ENCODE results near the gene GSTK1. TPM values are rescaled to one million over a fixed set of nuclear protein-coding genes. Genes with fewer than 3 reads are reported as not detected.

Gene GSTK1
- total RNA-seq, 2 experiments from 2014 or later: 335 to 436 TPM

- H3K9me3 Mint-ChIP-seq (ENCODE audit: low read depth): peaks cover 6% of the 10 kb centered on the region
- ATAC-seq: no peak
- no peak overlapping the region for H3K27ac Mint-ChIP-seq
- DNase-seq: no peak
- no peak overlapping the region for H3K4me3 Mint-ChIP-seq
- H3K36me3 Mint-ChIP-seq: peaks cover 27% of the 10 kb centered on the region
- peaks cover 71% of the 10 kb centered on the region for H3K4me1 Mint-ChIP-seq
- CTCF ChIA-PET: interaction anchor here (0.6 to 7.6 kb wide), 10 partner anchors 14 to 1123 kb away, joined by 3 to 89 read pairs (median 4); partner anchors contain the start of genes CASP2, EPHA1 and GSTK1
- no peaks in the 10 kb centered on the region for H3K27me3 Mint-ChIP-seq
These were observed 20.1 kb upstream of the GSTK1 start for GRCh38 chr7:143243111-143243510.

GRCh38 chr7:143243614-143244013 lies 19.6 kb upstream of the GSTK1 start:
- peaks cover 75% of the 10 kb centered on the region for H3K4me1 Mint-ChIP-seq
- no peaks in the 10 kb centered on the region for H3K27me3 Mint-ChIP-seq
- peaks cover 30% of the 10 kb centered on the region for H3K36me3 Mint-ChIP-seq
- peaks cover 6% of the 10 kb centered on the region for H3K9me3 Mint-ChIP-seq (ENCODE audit: low read depth)
- DNase-seq: no peak
- CTCF ChIA-PET: interaction anchor here (0.6 to 7.6 kb wide), 10 partner anchors 14 to 1124 kb away, joined by 3 to 89 read pairs (median 4); partner anchors contain the start of genes CASP2, EPHA1 and GSTK1
- peak overlapping the region; percentile 82 for H3K27ac Mint-ChIP-seq
- no peak overlapping the region for H3K4me3 Mint-ChIP-seq
- no peak for ATAC-seq

GRCh38 chr7:143244321-143244720 lies 18.9 kb upstream of the GSTK1 start:
- CTCF ChIA-PET: interaction anchor here (1.0 to 7.6 kb wide), 10 partner anchors 13 to 492 kb away, joined by 3 to 89 read pairs (median 5); partner anchors contain the start of genes CASP2, EPHA1 and GSTK1
- no peaks in the 10 kb centered on the region for H3K27me3 Mint-ChIP-seq
- H3K27ac Mint-ChIP-seq: peak overlapping the region; percentile 82
- peaks cover 35% of the 10 kb centered on the region for H3K36me3 Mint-ChIP-seq
- no peak overlapping the region for H3K4me3 Mint-ChIP-seq
- no peak for DNase-seq
- peaks cover 6% of the 10 kb centered on the region for H3K9me3 Mint-ChIP-seq (ENCODE audit: low read depth)
- no peak for ATAC-seq
- H3K4me1 Mint-ChIP-seq: peaks cover 77% of the 10 kb centered on the region

- H3K4me3 Mint-ChIP-seq: peak overlapping the region; percentile 14
These were observed 18.1 kb upstream of the GSTK1 start for GRCh38 chr7:143245123-143245522.

GRCh38 chr7:143247372-143247771 lies 15.9 kb upstream of the GSTK1 start:
- H3K4me3 Mint-ChIP-seq: no peak overlapping the region
- no peak for DNase-seq

More at GRCh38 chr7:143245123-143245522, 18.1 kb upstream of the GSTK1 start:
- peaks cover 78% of the 10 kb centered on the region for H3K4me1 Mint-ChIP-seq
- H3K27ac Mint-ChIP-seq: peak overlapping the region; percentile 82
- DNase-seq: no peak
- ATAC-seq: peak; percentile 73
- H3K9me3 Mint-ChIP-seq (ENCODE audit: low read depth): peaks cover 10% of the 10 kb centered on the region
- CTCF ChIA-PET: interaction anchor here (0.8 to 7.6 kb wide), 8 partner anchors 12 to 237 kb away, joined by 3 to 89 read pairs (median 6); partner anchors contain the start of genes CASP2 and GSTK1
- peaks cover 42% of the 10 kb centered on the region for H3K36me3 Mint-ChIP-seq
- no peaks in the 10 kb centered on the region for H3K27me3 Mint-ChIP-seq

GRCh38 chr7:143248761-143249354 lies 14.4 kb upstream of the GSTK1 start:
- Mint-ChIP-seq H3K36me3 (peaks cover 64% of the 10 kb centered on the region), H3K9me3 (ENCODE audit: low read depth) (peaks cover 18% of the 10 kb centered on the region), H3K4me1 (peaks cover 85% of the 10 kb centered on the region), H3K27ac (peak overlapping the region; percentile 25), H3K4me3 (no peak overlapping the region), H3K27me3 (no peaks in the 10 kb centered on the region)
- no peak for ATAC-seq
- DNase-seq: no peak
- CTCF ChIA-PET: interaction anchor here (0.9 to 4.6 kb wide), 6 partner anchors 8 to 57 kb away, joined by 4 to 31 read pairs (median 8); partner anchors contain the start of gene GSTK1

More at GRCh38 chr7:143247372-143247771, 15.9 kb upstream of the GSTK1 start:
- Mint-ChIP-seq H3K36me3 (peaks cover 55% of the 10 kb centered on the region), H3K27ac (peak overlapping the region; percentile 22), H3K27me3 (no peaks in the 10 kb centered on the region), H3K4me1 (peaks cover 84% of the 10 kb centered on the region), H3K9me3 (ENCODE audit: low read depth) (peaks cover 12% of the 10 kb centered on the region)
- no peak for ATAC-seq
- CTCF ChIA-PET: interaction anchor here (1.0 to 4.6 kb wide), 2 partner anchors 10 to 133 kb away, joined by 4 to 31 read pairs; no protein-coding TSS in a partner anchor

- H3K36me3 Mint-ChIP-seq: peaks cover 65% of the 10 kb centered on the region
- DNase-seq (no peak), ATAC-seq (no peak)
- peaks cover 21% of the 10 kb centered on the region for H3K9me3 Mint-ChIP-seq (ENCODE audit: low read depth)
- H3K27ac Mint-ChIP-seq: peak overlapping the region; percentile 78
- CTCF ChIA-PET: interaction anchor here (1.2 to 2.7 kb wide), 9 partner anchors 8 to 58 kb away, joined by 3 to 21 read pairs (median 5); partner anchors contain the start of genes CASP2 and GSTK1
- H3K27me3 Mint-ChIP-seq: no peaks in the 10 kb centered on the region
- H3K4me3 Mint-ChIP-seq: no peak overlapping the region
- peaks cover 82% of the 10 kb centered on the region for H3K4me1 Mint-ChIP-seq
These were observed 13.0 kb upstream of the GSTK1 start for GRCh38 chr7:143250199-143250598.

GRCh38 chr7:143250822-143251221 lies 12.4 kb upstream of the GSTK1 start:
- H3K4me1 Mint-ChIP-seq: peaks cover 82% of the 10 kb centered on the region
- CTCF ChIA-PET: interaction anchor here (1.2 to 2.7 kb wide), 7 partner anchors 8 to 57 kb away, joined by 3 to 21 read pairs (median 4); partner anchors contain the start of gene GSTK1
- H3K36me3 Mint-ChIP-seq: peaks cover 61% of the 10 kb centered on the region

GRCh38 chr7:143252006-143252405 lies 11.2 kb upstream of the GSTK1 start:
- Mint-ChIP-seq H3K9me3 (ENCODE audit: low read depth) (peaks cover 16% of the 10 kb centered on the region), H3K27ac (peak overlapping the region; percentile 74), H3K27me3 (no peaks in the 10 kb centered on the region), H3K4me1 (peaks cover 80% of the 10 kb centered on the region), H3K36me3 (peaks cover 50% of the 10 kb centered on the region), H3K4me3 (no peak overlapping the region)
- ATAC-seq (peak; percentile 38), DNase-seq (no peak)
- CTCF ChIA-PET: interaction anchor here (7.5 kb wide), 1 partner anchor 12 kb away, joined by 68 read pairs; no protein-coding TSS in a partner anchor

More at GRCh38 chr7:143250822-143251221, 12.4 kb upstream of the GSTK1 start:
- Mint-ChIP-seq H3K27ac (peak overlapping the region; percentile 78), H3K4me3 (peak overlapping the region; percentile 36), H3K27me3 (no peaks in the 10 kb centered on the region), H3K9me3 (ENCODE audit: low read depth) (peaks cover 21% of the 10 kb centered on the region)
- DNase-seq (no peak), ATAC-seq (peak; percentile 35)

- ATAC-seq: no peak
- peaks cover 76% of the 10 kb centered on the region for H3K4me1 Mint-ChIP-seq
- H3K36me3 Mint-ChIP-seq: peaks cover 28% of the 10 kb centered on the region
- DNase-seq: no peak
- H3K9me3 Mint-ChIP-seq (ENCODE audit: low read depth): peaks cover 11% of the 10 kb centered on the region
- H3K27ac Mint-ChIP-seq: peak overlapping the region; percentile 66
- H3K27me3 Mint-ChIP-seq: no peaks in the 10 kb centered on the region
- no peak overlapping the region for H3K4me3 Mint-ChIP-seq
- CTCF ChIA-PET: interaction anchor here (0.7 to 7.5 kb wide), 12 partner anchors 9 to 120 kb away, joined by 3 to 68 read pairs (median 4); partner anchors contain the start of genes CASP2 and CLCN1
These were observed 7.7 kb upstream of the GSTK1 start for GRCh38 chr7:143255564-143255963.

- H3K4me3 Mint-ChIP-seq: no peak overlapping the region
- H3K27me3 Mint-ChIP-seq: no peaks in the 10 kb centered on the region
- H3K36me3 Mint-ChIP-seq: peaks cover 23% of the 10 kb centered on the region
- ATAC-seq (peak; percentile 42), DNase-seq (no peak)
- peaks cover 69% of the 10 kb centered on the region for H3K4me1 Mint-ChIP-seq
- CTCF ChIA-PET: interaction anchor here (0.7 to 7.5 kb wide), 8 partner anchors 9 to 43 kb away, joined by 3 to 68 read pairs (median 6); partner anchors contain the start of gene CASP2
- H3K9me3 Mint-ChIP-seq (ENCODE audit: low read depth): peaks cover 9% of the 10 kb centered on the region
- H3K27ac Mint-ChIP-seq: peak overlapping the region; percentile 63
These were observed 6.9 kb upstream of the GSTK1 start for GRCh38 chr7:143256325-143256724.

- peaks cover 12% of the 10 kb centered on the region for H3K9me3 Mint-ChIP-seq (ENCODE audit: low read depth)
- CTCF ChIA-PET: interaction anchor here (1.2 to 7.5 kb wide), 6 partner anchors 10 to 42 kb away, joined by 3 to 68 read pairs (median 6); partner anchors contain the start of gene CASP2
- peaks cover 20% of the 10 kb centered on the region for H3K36me3 Mint-ChIP-seq
- H3K27ac Mint-ChIP-seq: peak overlapping the region; percentile 63
- no peak overlapping the region for H3K4me3 Mint-ChIP-seq
- H3K4me1 Mint-ChIP-seq: peaks cover 67% of the 10 kb centered on the region
- ATAC-seq (no peak), DNase-seq (no peak)
- H3K27me3 Mint-ChIP-seq: no peaks in the 10 kb centered on the region
These were observed 6.3 kb upstream of the GSTK1 start for GRCh38 chr7:143256932-143257331.

- no peak for DNase-seq
- CTCF ChIA-PET: interaction anchor here (1.2 to 7.5 kb wide), 6 partner anchors 11 to 33 kb away, joined by 3 to 68 read pairs (median 6); partner anchors contain the start of gene CASP2
- Mint-ChIP-seq H3K4me1 (peaks cover 64% of the 10 kb centered on the region), H3K4me3 (no peak overlapping the region), H3K9me3 (ENCODE audit: low read depth) (peaks cover 11% of the 10 kb centered on the region), H3K27ac (peak overlapping the region; percentile 39), H3K36me3 (peaks cover 18% of the 10 kb centered on the region), H3K27me3 (no peaks in the 10 kb centered on the region)
- no peak for ATAC-seq
These were observed 5.7 kb upstream of the GSTK1 start for GRCh38 chr7:143257501-143257900.

Measured in activated CD8-positive, alpha-beta memory T cell treated with anti-CD3 and anti-CD28 coated beads, Interleukin-2, amount 10 ng/mL, durations not matched to agents 7 days and 5 days (primary cell).